Ovary (tissue), 9 donors: ENCODE measurements around the gene PID1. TPM values are rescaled to one million over a fixed set of nuclear protein-coding genes. Genes with fewer than 3 reads are reported as not detected.
A peak's percentile ranks its signal among the peaks of the same experiment; 100 is the strongest.

Source experiments
- DNase-seq, 5 donors: peaks; one replicate each; pipeline ENCODE4 v3.0.0-alpha.2; 2019 to 2020
- H3K27ac ChIP-seq, 2 donors: fragments of 200-600 bp; one replicate each; pipeline versions ENCODE4 v1.5.1 to v1.8.0; 2019 to 2022
- H3K27me3 ChIP-seq: fragments of 200-600 bp; one replicate; pipeline ENCODE4 v1.8.0; 2022
- H3K36me3 ChIP-seq: fragments of 200-600 bp; sonication (generic); one replicate; pipeline ENCODE4 v1.5.1; 2019
- H3K4me1 ChIP-seq: one replicate; pipeline ENCODE4 v1.8.1; 2013; ENCODE audit warnings: mild to moderate bottlenecking, moderate library complexity; ENCODE audit not compliant: insufficient read depth
- H3K4me3 ChIP-seq: fragments of 200-600 bp; sonication (generic); one replicate; pipeline ENCODE4 v1.5.1; 2017
- H3K9me3 ChIP-seq, 2 donors: fragments of 200-600 bp in 1 of 2; sonication (generic) in 1 of 2; one replicate each; pipeline versions ENCODE4 v1.5.1 to v1.8.1; 2013 to 2019; ENCODE audit warnings: mild to moderate bottlenecking in 1 of 2, moderate library complexity in 1 of 2
- CTCF ChIP-seq, 3 donors: fragments of 450-650 bp in 2 of 3; fragments of 200-600 bp in 1 of 3; IDR thresholded peaks; one replicate each; pipeline versions ENCODE4 v1.5.1 to v1.8.0; 2016 to 2022; ENCODE audit warnings: antibody characterized with exemption in 3 of 3, mild to moderate bottlenecking in 1 of 3
- EP300 ChIP-seq: sonication (generic); formaldehyde crosslinking; IDR thresholded peaks from one replicate; pipeline ENCODE4 v1.6.1; 2017; ENCODE audit warnings: antibody characterized with exemption
- POLR2A ChIP-seq: fragments of 450-650 bp; IDR thresholded peaks from one replicate; pipeline ENCODE4 v1.6.1; 2017; ENCODE audit warnings: antibody characterized with exemption, mild to moderate bottlenecking, moderate library complexity
- WGBS, 3 donors: extraction: QIAGEN DNeasy Blood & Tissue Kit in 1 of 3; methylation state at CpG; one replicate each; pipeline versions ENCODE4 v1.1.5 to v1.1.7; 2013 to 2017; 5-methylcytosine and 5-hydroxymethylcytosine counted together
- intact Hi-C, 4 donors: fragments of 100-400 bp; cut with DNase I; formaldehyde crosslinking; loops; one replicate each; pipeline versions ENCODE4 v1.11.0 to v1.15.1; 2022 to 2023
- polyA plus RNA-seq, 2 donors: library from polyadenylated mRNA; stranded (reverse); fragments of 200-250 nt in 1 of 2; fragments of 350-450 nt in 1 of 2; fragmentation: Illumina TruSeq in 1 of 2; extraction: RNeasy Lipid Tissue Mini Kit (QIAGEN cat#74804) in 1 of 2; gene quantifications; one replicate each; pipeline ENCODE4 v1.2.3, GENCODE V29; 2013 to 2014
- total RNA-seq, 7 donors: library from RNA; depleted of rRNA in 2 of 7; stranded (reverse); fragments of >200 nt in 2 of 7; fragmentation: NEBNext Ultra II Directional in 3 of 7; extraction: Animal tissue kit (Norgen Biotek cat#: 25700) in 3 of 7; gene quantifications; one replicate each; pipeline versions ENCODE4 v1.1.0 to v1.2.4, GENCODE V29; 2016 to 2023
- donor health status: DM: no; HTN: no; CAD: no; lungs with moderate emphysema.
- donor health status: DM: no; HTN: no; CAD: no.
- donor health status: Bipolar disorder and iron deficiency.
- donor health status: DM: yes; HTN: yes; CAD: no.
- donor health status: DM: no; HTN: no; CAD: no.
- donor health status: DM: yes; HTN: yes; CAD: no.

The PID1 gene
- total and polyA plus RNA-seq, 9 donors = 19.8 to 66.1 (median 32.4) TPM

GRCh38 chr2:229273723-229274338 is 2.7 kb upstream of the PID1 start:
- DNase-seq = peak; percentile 40 to 63 (median 50)
- 37 to 45% (median 42%) methylated on average over 4 of the region's 4 CpGs for WGBS, 3 donors
- no peaks in the 10 kb centered on the region for H3K36me3 ChIP-seq
- H3K4me3 ChIP-seq = peak overlapping the region; percentile 27
- H3K9me3 ChIP-seq = no peaks in the 10 kb centered on the region
- H3K27me3 ChIP-seq = no peaks in the 10 kb centered on the region
- H3K27ac ChIP-seq = no peak overlapping the region
- intact Hi-C loops = loop anchor here in 3 of 4 donors (5.0 to 10.0 kb wide), 8 partner anchors 139 to 577 kb away; no protein-coding TSS in a partner anchor
- H3K4me1 ChIP-seq = peaks cover 8% of the 10 kb centered on the region
- TF ChIP-seq CTCF (IDR thresholded peaks at IDR 0.05) (peak; percentile 68 to 78 (median 75)), POLR2A (no peak)

- Histone ChIP-seq H3K27ac (no peak overlapping the region), H3K9me3 (no peaks in the 10 kb centered on the region), H3K27me3 (no peaks in the 10 kb centered on the region), H3K4me3 (peak overlapping the region; percentile 27), H3K36me3 (no peaks in the 10 kb centered on the region), H3K4me1 (peaks cover 8% of the 10 kb centered on the region)
- intact Hi-C loops = loop anchor here in 3 of 4 donors (5.0 to 10.0 kb wide), 8 partner anchors 138 to 576 kb away; no protein-coding TSS in a partner anchor
- no peak for TF ChIP-seq POLR2A
- TF ChIP-seq EP300 = no peak
- peak in 1 of 5 donors; percentile 25 for DNase-seq
- WGBS, 3 donors = 16 to 19% (median 16%) methylated on average over 9 of the region's 9 CpGs
These were observed 2.1 kb upstream of the PID1 start for GRCh38 chr2:229273006-229273722.

- intact Hi-C loops = loop anchor here in 3 of 4 donors (5.0 to 10.0 kb wide), 8 partner anchors 135 to 573 kb away; no protein-coding TSS in a partner anchor
These were observed 1.1 kb downstream of the PID1 start for GRCh38 chr2:229269941-229270340.

GRCh38 chr2:229269146-229269545 is 1.9 kb downstream of the PID1 start:
- Histone ChIP-seq H3K9me3 (no peaks in the 10 kb centered on the region), H3K36me3 (no peaks in the 10 kb centered on the region), H3K4me1 (peaks cover 18% of the 10 kb centered on the region), H3K27me3 (no peaks in the 10 kb centered on the region), H3K27ac (peak overlapping the region in 1 of 2 donors; percentile 46), H3K4me3 (peak overlapping the region; percentile 82)
- TF ChIP-seq CTCF (IDR thresholded peaks at IDR 0.05) (no peak), POLR2A (no peak), EP300 (no peak)
- 66 to 69% (median 67%) methylated on average over 8 of the region's 8 CpGs for whole genome bisulfite sequencing, 3 donors
- no peak for DNase-seq
- intact Hi-C loops = no loop called here

More at GRCh38 chr2:229269941-229270340, 1.1 kb downstream of the PID1 start:
- Histone ChIP-seq H3K27me3 (no peaks in the 10 kb centered on the region), H3K9me3 (no peaks in the 10 kb centered on the region), H3K36me3 (no peaks in the 10 kb centered on the region), H3K4me1 (peaks cover 16% of the 10 kb centered on the region), H3K27ac (peak overlapping the region; percentile 46 to 53), H3K4me3 (peak overlapping the region; percentile 82)
- TF ChIP-seq CTCF (IDR thresholded peaks at IDR 0.05) (no peak), POLR2A (no peak), EP300 (no peak)
- 28 to 32% (median 31%) methylated on average over 6 of the region's 6 CpGs for WGBS, 3 donors
- peak in 1 of 5 donors; percentile 17 for DNase-seq

GRCh38 chr2:229268626-229269025 is 2.5 kb downstream of the PID1 start:
- TF ChIP-seq POLR2A = no peak
- TF ChIP-seq EP300 = no peak
- no peak for TF ChIP-seq CTCF (IDR thresholded peaks at IDR 0.05)
- Histone ChIP-seq H3K27me3 (no peaks in the 10 kb centered on the region), H3K27ac (no peak overlapping the region), H3K4me3 (peak overlapping the region; percentile 82), H3K4me1 (peaks cover 18% of the 10 kb centered on the region), H3K36me3 (no peaks in the 10 kb centered on the region), H3K9me3 (no peaks in the 10 kb centered on the region)
- WGBS, 3 donors = 33 to 40% (median 35%) methylated on average over 4 of the region's 4 CpGs
- intact Hi-C loops = no loop called here
- no peak for DNase-seq
